CD4-positive, alpha-beta T cell treated with Interleukin-15 for 1 hour (primary cell): ENCODE measurements around the gene SDHA.
A peak's percentile ranks its signal among the peaks of the same experiment; 100 is the strongest.
"Not testable (repeated sequence)": the region's sequence is repeated elsewhere in the genome, so short reads cannot be mapped to it uniquely, and the experiment has no call there.

Experiments
- DNase-seq: peaks from one replicate; pipeline ENCODE4 v3.0.0-alpha.2; 2020

Gene SDHA

GRCh38 chr5:186091-187041 is 31.8 kb upstream of the SDHA start:
- no peak for DNase-seq

- no peak for DNase-seq
These were observed 31.1 kb upstream of the SDHA start for GRCh38 chr5:187042-187431.

DNA sequence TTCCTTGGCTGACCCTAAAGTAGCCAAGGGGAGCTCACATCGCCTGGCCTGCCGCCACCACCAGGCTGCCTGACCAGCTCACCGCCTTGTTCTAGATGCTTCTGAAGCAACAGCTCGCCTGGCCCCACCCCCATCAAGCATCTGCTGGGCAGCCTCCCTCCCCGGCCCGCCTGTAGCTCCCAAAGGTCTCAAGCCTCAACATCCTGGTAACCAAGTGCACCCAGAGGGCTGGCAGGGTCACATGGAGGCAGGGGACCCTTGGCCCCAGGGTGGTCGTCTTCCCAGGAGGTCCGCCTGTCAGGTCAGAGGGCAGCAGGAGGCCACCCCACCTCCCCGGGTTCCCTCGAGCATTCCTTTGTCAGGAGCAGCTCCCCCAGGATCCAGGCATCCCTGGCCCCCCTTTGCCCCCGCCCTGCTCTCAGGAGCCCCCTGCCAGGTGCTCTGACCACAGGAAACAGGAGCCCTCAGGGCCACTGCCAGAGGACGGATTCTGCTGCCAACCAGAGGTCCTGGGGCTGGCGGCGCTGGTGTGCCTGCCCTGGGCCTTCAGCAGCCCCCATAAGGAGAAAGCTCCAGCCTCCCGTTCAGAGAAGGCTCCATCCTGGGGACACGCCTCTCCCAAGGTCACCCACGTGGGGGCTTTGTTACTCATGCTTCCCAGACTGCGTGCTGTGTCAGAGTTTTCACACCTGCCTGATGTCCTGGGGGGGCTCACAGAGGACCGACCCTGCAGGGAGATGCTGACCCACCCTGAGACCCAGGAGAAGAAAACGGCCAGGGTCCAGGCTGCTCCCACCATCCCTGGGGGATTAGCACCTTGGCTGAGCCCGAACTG is 30.3 kb upstream of the SDHA start:
- DNase-seq = no peak

DNA sequence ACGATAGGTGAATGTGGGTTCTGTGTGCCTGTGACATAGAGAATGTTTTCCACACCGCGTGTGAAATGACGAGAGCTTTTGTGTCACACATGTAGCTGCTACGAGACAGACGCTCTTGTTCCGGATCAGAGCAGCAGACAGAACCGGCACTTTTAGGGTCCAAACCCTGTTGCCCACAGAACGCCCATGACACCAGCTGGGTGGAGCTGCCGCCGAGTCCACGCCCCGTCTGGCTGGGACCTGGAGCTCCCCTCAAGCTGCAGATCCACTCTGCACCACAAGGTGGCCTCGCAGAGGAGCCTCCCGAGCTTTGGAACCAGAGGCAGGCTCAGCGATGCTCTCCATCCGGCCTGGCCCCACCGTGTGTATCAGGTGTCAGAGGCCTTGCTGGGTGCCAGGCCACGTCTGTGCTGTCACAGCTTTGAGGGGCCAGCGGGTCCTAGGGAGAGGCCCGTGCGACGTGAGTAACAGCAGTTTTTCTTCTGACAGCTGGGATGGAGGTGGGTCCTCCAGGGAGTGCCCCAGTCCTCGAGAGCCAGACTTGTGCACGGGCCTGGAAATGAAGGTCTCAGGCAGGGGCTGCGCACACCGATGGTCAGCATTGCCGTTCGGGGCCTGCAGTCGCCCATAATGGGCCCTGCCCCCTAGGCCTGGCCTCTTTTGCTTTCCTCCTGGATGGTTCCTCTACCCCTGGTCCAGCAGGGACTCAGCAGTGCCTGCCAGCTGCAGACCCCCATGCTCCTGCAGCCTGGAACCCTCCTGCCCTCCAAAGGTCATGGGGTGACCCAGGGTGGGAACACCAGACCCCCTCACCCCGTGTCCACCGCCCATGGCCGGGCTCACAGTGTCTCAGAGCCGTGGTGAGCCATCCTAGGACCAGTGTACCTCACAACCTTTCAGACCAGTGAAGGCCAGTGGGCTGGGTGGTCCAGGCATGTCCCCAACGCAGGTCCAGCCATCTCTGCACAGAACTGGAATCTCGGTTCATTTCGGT is 29.3 kb upstream of the SDHA start:
- DNase-seq = peak; percentile 84

DNA sequence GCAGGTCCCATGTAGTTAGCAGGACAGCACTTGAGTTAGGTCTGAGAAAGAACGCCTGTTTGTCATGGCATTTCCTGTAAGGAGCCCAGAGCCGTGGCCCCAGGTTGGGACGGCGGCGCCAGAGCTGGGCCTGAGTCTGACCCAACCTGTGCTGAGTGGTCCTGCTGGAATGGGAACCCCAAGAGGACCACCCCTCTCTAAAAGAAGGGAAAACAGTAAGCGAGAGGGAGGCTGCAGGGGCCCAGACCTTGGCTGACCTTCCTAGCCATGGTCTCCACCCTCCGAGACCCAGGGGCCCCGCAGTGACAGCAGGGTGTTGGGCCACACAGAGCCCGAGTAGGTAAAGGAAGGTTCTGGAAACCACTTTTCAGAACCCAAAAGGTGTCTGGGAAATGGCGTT is 28.6 kb upstream of the SDHA start:
- DNase-seq = no peak

- DNase-seq = no peak
These were observed 28.1 kb upstream of the SDHA start for GRCh38 chr5:189976-190365.

DNA sequence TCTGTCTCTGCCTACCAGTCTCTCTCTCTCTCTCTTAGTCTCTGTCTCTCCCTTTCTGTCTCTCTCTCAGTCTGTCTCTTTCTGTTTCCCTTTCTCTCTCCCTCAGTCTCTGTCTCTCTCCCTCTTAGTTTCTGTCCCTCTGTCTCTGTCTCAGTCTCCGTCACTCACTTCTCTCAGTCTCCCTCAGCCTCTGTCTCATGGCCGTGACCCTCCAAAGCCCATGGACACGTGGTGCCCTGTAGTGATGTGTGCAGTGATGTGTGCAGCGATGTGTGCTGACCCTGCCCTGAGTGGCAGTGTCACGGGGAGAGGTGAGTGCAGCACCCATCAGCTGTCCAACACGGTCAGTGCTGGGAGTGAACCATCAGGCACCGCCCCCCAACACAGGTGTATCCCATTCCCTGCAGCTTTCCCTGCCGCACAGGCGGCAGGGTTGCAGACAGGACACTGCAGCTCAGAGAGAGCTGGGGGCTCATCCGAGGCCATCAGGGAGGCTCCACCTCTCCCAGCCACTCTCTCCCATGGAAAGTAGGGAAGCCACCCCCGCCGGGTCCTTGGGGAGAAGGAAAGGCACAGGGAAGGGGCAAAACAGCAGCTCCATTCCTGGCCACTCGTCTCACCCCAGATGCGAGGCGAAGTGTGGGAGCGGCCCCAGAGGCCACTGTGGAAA is 27.6 kb upstream of the SDHA start:
- DNase-seq = no peak

GRCh38 chr5:191036-191948 is 26.8 kb upstream of the SDHA start, which contains the start of gene LRRC14B:
Gene LRRC14B (plus strand): TSS chr5:191495. CDS start chr5:191539, 44 bp downstream.
- no peak for DNase-seq

- DNase-seq = no peak
These were observed 26.0 kb upstream of the SDHA start for GRCh38 chr5:191949-192690.

- DNase-seq = no peak
These were observed 25.5 kb upstream of the SDHA start for GRCh38 chr5:192691-192969.

DNA sequence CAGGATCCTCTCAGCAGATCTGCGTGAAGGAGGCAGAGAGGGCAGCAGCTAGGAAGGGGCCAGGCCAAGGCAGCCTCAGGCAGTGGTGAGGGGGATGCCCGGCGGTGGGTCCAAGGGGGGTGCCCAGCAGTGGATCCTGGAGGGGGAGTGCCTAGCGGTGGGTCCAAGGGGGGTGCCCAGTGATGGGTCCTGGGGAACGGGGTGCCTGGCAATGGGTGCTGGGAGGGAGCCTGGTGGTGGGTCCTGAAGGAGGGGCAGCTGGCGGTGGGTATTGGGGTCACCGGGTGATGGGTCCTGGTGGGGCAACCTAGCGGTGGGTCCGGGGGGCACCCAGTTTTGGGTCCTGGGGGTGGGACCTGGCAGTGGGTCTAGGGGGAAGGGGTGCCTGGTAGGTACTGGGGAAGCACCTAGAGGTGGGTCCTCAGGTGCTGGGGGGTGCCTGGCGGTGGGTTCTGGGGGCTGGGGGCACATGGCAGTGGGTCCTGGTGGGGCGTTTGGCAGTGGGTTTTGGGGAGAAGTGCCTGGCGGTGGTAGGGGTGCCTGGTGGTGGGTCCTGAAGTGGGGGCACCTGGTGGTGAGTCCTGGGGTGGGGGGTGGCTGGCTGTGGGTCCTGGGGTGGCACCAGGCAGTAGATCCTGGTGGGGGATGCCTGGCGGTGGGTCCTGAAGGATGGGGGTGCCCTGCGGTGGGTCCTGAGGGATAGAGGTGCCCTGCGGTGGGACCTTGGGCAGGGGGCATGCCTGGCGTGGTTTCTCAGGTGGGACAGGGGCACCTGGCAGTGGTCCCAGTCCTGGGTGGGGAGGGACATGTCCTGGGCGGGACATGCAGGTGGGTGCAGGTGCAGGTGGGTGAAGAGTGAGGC is 24.9 kb upstream of the SDHA start:
- no peak for DNase-seq

DNA sequence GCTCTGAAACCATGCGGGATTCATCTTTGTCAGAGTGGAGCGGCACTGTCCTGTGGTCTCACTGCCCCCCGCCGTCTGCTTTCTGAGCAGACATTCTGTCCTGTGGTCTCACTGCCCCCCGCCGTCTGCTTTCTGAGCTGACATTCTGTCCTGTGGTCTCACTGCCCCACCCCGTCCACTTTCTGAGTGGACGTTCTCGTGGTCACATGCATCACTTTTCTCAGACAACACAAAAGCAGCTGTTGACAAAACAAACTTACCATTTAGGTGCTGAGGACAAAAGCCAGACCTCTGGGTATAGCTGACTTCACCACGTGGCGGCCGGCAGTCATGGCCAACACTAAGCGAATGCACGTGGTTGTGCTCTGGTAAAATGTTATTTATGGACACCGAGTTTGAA is 24.0 kb upstream of the SDHA start:
- DNase-seq = no peak

DNA sequence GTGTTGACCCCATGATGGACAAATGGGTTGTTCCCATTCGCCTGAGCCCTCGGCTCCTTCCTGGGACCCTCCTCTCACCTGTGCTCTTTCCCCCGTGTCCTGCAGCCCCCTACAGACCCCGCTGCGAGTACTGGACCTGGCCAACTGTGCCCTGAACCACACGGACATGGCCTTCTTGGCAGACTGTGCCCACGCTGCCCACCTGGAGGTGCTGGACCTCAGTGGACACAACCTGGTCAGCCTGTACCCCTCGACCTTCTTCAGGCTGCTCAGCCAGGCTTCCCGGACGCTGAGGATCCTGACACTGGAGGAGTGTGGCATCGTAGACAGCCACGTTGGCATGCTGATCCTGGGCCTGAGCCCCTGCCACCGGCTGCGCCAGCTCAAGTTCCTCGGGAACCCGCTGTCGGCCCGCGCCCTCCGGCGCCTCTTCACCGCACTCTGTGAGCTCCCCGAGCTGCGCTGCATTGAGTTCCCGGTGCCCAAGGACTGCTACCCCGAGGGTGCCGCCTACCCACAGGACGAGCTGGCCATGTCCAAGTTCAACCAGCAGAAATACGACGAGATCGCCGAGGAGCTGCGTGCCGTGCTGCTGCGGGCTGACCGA is 23.4 kb upstream of the SDHA start:
- no peak for DNase-seq

GRCh38 chr5:195401-196160 is 22.5 kb upstream of the SDHA start:
- DNase-seq = no peak

DNA sequence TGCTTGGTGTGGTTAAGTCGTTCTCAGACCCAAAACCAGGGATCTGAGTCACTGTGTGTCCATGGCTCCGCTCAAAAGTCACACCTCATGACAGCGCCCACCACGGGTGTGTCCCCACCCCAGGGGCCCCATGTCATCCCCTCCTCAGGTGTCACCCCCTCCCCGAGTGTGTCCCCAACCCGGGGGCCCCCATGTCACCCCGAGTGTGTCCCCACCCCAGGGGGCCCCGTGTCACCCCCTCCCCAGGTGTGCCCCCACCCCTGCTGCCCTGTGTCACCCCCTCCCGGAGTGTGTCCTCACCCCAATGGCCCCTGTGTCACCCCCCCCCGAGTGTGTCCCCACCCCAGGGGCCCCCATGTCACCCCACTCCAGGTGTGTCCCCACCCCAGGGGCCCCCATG is 21.8 kb upstream of the SDHA start:
- DNase-seq = no peak

DNA sequence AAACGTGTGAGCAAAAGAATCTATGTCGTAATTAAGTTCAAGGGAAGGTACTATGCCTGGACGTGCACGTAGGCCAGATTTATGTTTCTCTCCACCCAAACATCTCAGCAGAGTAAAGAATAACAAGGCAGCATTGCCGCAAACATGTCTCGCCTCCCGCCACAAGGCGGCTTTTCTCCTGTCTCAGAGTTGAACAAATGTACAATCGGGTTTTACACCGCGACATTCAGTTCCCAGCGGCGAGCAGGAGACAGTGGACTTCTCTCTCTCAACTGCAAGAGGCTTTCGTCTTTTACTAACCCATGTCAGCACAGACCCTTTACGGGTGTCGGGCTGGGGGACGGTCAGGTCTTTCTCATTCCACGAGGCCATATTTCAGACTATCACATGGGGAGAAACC is 21.1 kb upstream of the SDHA start:
- not testable (repeated sequence) for DNase-seq

GRCh38 chr5:197892-198489 is 20.1 kb upstream of the SDHA start:
- DNase-seq = no peak
